PC-3 (cell line): ENCODE data around the gene DDO.

Experiments used
- EZH2 ChIP-seq: fragments of 300-600 bp; sonication (generic); IDR thresholded peaks from one replicate; pipeline ENCODE4 v1.6.1; 2017; ENCODE audit warnings: antibody characterized with exemption, mild to moderate bottlenecking, low read length; ENCODE audit not compliant: unreplicated experiment
- EZH2phosphoT487 ChIP-seq: fragments of 300-600 bp; sonication (generic); IDR thresholded peaks from 2 replicates; pipeline ENCODE4 v1.6.1; 2018; ENCODE audit warnings: mild to moderate bottlenecking, antibody characterized with exemption, low read length, borderline replicate concordance
- TF ChIP-seq, protein P1 (sequence below): fragments of 300-600 bp; sonication (generic); conservative IDR thresholded peaks from 2 replicates; pipeline ENCODE4 v1.5.1; 2017; ENCODE audit warnings: antibody characterized with exemption, low read depth, mild to moderate bottlenecking, low read length

- TF ChIP-seq, protein P1, sequence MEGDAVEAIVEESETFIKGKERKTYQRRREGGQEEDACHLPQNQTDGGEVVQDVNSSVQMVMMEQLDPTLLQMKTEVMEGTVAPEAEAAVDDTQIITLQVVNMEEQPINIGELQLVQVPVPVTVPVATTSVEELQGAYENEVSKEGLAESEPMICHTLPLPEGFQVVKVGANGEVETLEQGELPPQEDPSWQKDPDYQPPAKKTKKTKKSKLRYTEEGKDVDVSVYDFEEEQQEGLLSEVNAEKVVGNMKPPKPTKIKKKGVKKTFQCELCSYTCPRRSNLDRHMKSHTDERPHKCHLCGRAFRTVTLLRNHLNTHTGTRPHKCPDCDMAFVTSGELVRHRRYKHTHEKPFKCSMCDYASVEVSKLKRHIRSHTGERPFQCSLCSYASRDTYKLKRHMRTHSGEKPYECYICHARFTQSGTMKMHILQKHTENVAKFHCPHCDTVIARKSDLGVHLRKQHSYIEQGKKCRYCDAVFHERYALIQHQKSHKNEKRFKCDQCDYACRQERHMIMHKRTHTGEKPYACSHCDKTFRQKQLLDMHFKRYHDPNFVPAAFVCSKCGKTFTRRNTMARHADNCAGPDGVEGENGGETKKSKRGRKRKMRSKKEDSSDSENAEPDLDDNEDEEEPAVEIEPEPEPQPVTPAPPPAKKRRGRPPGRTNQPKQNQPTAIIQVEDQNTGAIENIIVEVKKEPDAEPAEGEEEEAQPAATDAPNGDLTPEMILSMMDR: no peak
- no peak for TF ChIP-seq EZH2
- TF ChIP-seq EZH2phosphoT487: no peak
Observed at GRCh38 chr6:110415086-110415916, at the start of gene DDO.
